ENCODE results near the gene IL2RA. TPM values are rescaled to one million over a fixed set of nuclear protein-coding genes. Genes with fewer than 3 reads are reported as not detected.

IL2RA gene
- total and polyA plus RNA-seq, 10 donors, result 3.5 to 78.7 (median 15.4) TPM

- Histone ChIP-seq H3K9me3 (peaks cover 0 to 23% (median 17%) of the 10 kb centered on the region in 8 donors), H3K27me3 (replicated peaks in 1 of 7) (no peaks in the 10 kb centered on the region), H3K27ac (no peak overlapping the region), H3K36me3 (no peaks in the 10 kb centered on the region), H3K4me3 (no peak overlapping the region), H3K4me1 (peaks cover 0 to 9% (median 2%) of the 10 kb centered on the region in 6 donors)
- TF ChIP-seq POLR2AphosphoS5 (IDR thresholded peaks at IDR 0.05), result no peak
- no peak for DNase-seq
- intact Hi-C loops (cut with DNase I; ENCODE audit: low total_unique reads), result no loop called here
- WGBS, 5 donors, result 84 to 100% (median 96%) methylated on average over 1 of the region's 1 CpG
These were observed 69.8 kb downstream of the IL2RA start for GRCh38 chr10:5992398-5992797.

GRCh38 chr10:5991708-5992107 lies 70.5 kb downstream of the IL2RA start:
- H3K4me3 ChIP-seq, result no peak overlapping the region
- H3K36me3 ChIP-seq, result no peaks in the 10 kb centered on the region
- peaks cover 0 to 9% (median 2%) of the 10 kb centered on the region in 6 donors for H3K4me1 ChIP-seq
- TF ChIP-seq POLR2A (IDR thresholded peaks at IDR 0.05) (no peak), POLR2AphosphoS5 (IDR thresholded peaks at IDR 0.05) (no peak)
- TF ChIP-seq, protein P1, sequence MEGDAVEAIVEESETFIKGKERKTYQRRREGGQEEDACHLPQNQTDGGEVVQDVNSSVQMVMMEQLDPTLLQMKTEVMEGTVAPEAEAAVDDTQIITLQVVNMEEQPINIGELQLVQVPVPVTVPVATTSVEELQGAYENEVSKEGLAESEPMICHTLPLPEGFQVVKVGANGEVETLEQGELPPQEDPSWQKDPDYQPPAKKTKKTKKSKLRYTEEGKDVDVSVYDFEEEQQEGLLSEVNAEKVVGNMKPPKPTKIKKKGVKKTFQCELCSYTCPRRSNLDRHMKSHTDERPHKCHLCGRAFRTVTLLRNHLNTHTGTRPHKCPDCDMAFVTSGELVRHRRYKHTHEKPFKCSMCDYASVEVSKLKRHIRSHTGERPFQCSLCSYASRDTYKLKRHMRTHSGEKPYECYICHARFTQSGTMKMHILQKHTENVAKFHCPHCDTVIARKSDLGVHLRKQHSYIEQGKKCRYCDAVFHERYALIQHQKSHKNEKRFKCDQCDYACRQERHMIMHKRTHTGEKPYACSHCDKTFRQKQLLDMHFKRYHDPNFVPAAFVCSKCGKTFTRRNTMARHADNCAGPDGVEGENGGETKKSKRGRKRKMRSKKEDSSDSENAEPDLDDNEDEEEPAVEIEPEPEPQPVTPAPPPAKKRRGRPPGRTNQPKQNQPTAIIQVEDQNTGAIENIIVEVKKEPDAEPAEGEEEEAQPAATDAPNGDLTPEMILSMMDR (IDR thresholded peaks at IDR 0.05 in 8 of 11, conservative IDR thresholded peaks at IDR 0.05 in 3 of 11), result no peak
- intact Hi-C loops (cut with DNase I; ENCODE audit: low total_unique reads), result no loop called here
- H3K9me3 ChIP-seq, result peaks cover 0 to 23% (median 17%) of the 10 kb centered on the region in 8 donors
- no peaks in the 10 kb centered on the region for H3K27me3 ChIP-seq (replicated peaks in 1 of 7)
- no peak overlapping the region for H3K27ac ChIP-seq
- no peak for DNase-seq

DNA sequence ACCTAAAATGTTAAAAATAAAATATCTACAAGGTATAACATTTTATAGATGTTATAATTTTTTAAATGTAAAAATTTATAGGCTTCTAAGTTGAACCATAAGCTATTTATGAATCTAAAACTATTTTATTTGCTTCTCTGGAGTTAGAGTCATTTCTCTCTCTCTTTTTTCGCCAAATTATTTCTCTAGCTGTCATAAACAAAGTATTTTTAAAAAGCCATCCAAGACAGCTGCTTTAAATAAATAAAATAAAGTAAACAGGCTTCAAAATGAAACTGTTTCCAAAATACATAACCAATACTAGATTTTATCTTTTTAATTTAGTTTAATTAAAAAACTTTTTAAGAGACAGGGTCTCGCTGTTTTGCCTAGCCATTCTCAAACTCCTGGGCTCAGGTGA lies 72.4 kb downstream of the IL2RA start:
- TF ChIP-seq, protein P1 (IDR thresholded peaks at IDR 0.05 in 8 of 11, conservative IDR thresholded peaks at IDR 0.05 in 3 of 11), result no peak
- no peak for TF ChIP-seq POLR2A (IDR thresholded peaks at IDR 0.05)
- no peak for TF ChIP-seq POLR2AphosphoS5 (IDR thresholded peaks at IDR 0.05)
- H3K4me1 ChIP-seq, result peaks cover 0 to 9% (median 3%) of the 10 kb centered on the region in 6 donors
- H3K4me3 ChIP-seq, result no peak overlapping the region
- H3K27me3 ChIP-seq (replicated peaks in 1 of 7), result no peaks in the 10 kb centered on the region
- no peaks in the 10 kb centered on the region for H3K36me3 ChIP-seq
- 85 to 93% (median 89%) methylated on average over 2 of the region's 2 CpGs for WGBS, 5 donors
- intact Hi-C loops (cut with DNase I; ENCODE audit: low total_unique reads), result no loop called here
- no peak overlapping the region for H3K27ac ChIP-seq
- peaks cover 0 to 23% (median 17%) of the 10 kb centered on the region in 8 donors for H3K9me3 ChIP-seq
- DNase-seq, result no peak

DNA sequence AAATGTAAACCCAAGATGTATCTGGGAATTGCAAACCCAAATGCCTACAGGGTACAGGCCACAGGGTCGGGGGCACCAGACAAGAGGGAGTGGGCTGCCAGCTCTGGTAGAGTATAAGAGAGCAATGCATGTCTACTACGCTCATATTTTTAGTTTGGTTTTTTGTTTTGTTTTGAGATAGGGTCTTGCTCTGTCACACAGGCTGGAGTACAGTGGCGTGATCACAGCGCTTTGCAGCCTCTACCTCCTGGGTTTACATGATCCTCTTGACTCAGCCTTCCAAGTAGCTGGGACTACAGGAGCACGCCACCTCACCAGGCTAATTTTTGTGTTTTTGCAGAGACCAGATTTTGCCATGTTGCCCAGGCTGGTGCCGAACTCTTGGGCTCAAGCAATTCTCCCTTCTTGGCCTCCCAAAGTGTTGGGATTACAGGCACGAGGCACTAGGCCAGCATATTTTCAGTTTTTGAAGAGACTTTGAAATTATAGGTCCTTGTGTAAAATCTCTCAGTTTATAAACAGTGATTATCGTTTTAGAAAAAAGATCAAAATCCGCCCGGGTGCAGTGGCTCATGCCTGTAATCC lies 73.7 kb downstream of the IL2RA start:
- no peaks in the 10 kb centered on the region for H3K27me3 ChIP-seq (replicated peaks in 1 of 7)
- intact Hi-C loops (cut with DNase I; ENCODE audit: low total_unique reads), result no loop called here
- TF ChIP-seq POLR2AphosphoS5 (IDR thresholded peaks at IDR 0.05) (no peak), POLR2A (IDR thresholded peaks at IDR 0.05) (no peak)
- H3K4me3 ChIP-seq, result no peak overlapping the region
- H3K9me3 ChIP-seq, result peaks cover 0 to 18% (median 16%) of the 10 kb centered on the region in 8 donors
- WGBS, 5 donors, result 93 to 98% (median 95%) methylated on average over 10 of the region's 10 CpGs
- no peak overlapping the region for H3K27ac ChIP-seq
- H3K36me3 ChIP-seq, result no peaks in the 10 kb centered on the region
- no peak for DNase-seq
- peaks cover 0 to 9% (median 3%) of the 10 kb centered on the region in 6 donors for H3K4me1 ChIP-seq

DNA sequence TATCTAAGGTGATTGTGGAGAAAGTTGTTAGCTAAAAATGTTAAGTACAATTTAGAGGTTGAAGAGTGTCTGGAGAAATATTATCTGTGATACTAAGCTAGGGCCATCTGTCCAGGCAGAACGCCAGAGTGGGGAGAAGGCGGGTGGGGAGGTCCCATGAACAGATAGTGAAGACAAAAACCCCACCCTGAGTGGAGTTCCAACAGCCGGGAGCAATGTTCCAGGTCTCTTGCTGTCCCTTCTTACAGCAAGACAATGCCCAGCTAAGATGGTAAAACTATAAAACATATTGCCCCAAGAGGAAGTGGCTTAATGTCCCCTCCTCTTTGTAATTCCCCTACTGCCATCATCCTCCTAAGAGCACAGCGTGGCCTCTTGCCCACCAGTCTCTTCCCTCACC lies 74.4 kb downstream of the IL2RA start:
- TF ChIP-seq POLR2A (IDR thresholded peaks at IDR 0.05), result no peak
- no peak for TF ChIP-seq POLR2AphosphoS5 (IDR thresholded peaks at IDR 0.05)
- TF ChIP-seq, protein P1 (IDR thresholded peaks at IDR 0.05 in 8 of 11, conservative IDR thresholded peaks at IDR 0.05 in 3 of 11), result no peak
- H3K4me1 ChIP-seq, result peaks cover 0 to 9% (median 3%) of the 10 kb centered on the region in 6 donors
- intact Hi-C loops (cut with DNase I; ENCODE audit: low total_unique reads), result no loop called here
- WGBS, 5 donors, result 57 to 77% (median 66%) methylated on average over 4 of the region's 4 CpGs
- peaks cover 0 to 18% (median 16%) of the 10 kb centered on the region in 8 donors for H3K9me3 ChIP-seq
- H3K4me3 ChIP-seq, result no peak overlapping the region
- no peak overlapping the region for H3K27ac ChIP-seq
- H3K36me3 ChIP-seq, result no peaks in the 10 kb centered on the region
- H3K27me3 ChIP-seq (replicated peaks in 1 of 7), result no peaks in the 10 kb centered on the region
- no peak for DNase-seq

Measured in spleen (tissue), 11 donors.